Prostate gland (tissue), 2 donors: ENCODE results near the gene RPTN.

Experiments used
- CTCF ChIP-seq, 4 experiments: fragments of 200-600 bp in 2 of 4; fragments of 450-650 bp in 2 of 4; sonication (generic) in 2 of 4; IDR thresholded peaks; 1 replicate in 3 of 4; 2 replicates in 1 of 4; pipeline ENCODE4 v1.5.1; 2016 to 2019; ENCODE audit warnings: antibody characterized with exemption in 4 of 4, mild to moderate bottlenecking in 2 of 4, moderate library complexity in 2 of 4
- POLR2A ChIP-seq: fragments of 450-650 bp; IDR thresholded peaks from one replicate; pipeline ENCODE4 v1.6.1; 2016; ENCODE audit warnings: antibody characterized with exemption, mild to moderate bottlenecking

GRCh38 chr1:152107031-152107983 lies 51.7 kb downstream of the RPTN start:
- TF ChIP-seq CTCF (IDR thresholded peaks at IDR 0.05) (no peak), POLR2A (no peak)
